Astrocyte of the cerebellum (primary cell): ENCODE data around the gene SORCS3.

Experiments used
- DNase-seq: peaks from one replicate; pipeline ENCODE4 v3.0.0-alpha.2; 2011; ENCODE audit warnings: low read depth
- H3K4me3 ChIP-seq: 2 replicates; pipeline ENCODE4 v1.5.1; 2011; ENCODE audit warnings: mild to moderate bottlenecking, low read depth, low read length, moderate library complexity
- CTCF ChIP-seq: IDR thresholded peaks from 2 replicates; pipeline ENCODE4 v1.5.1; 2012; ENCODE audit warnings: low read length, low read depth, moderate library complexity, mild to moderate bottlenecking; ENCODE audit errors: missing control alignments
- in situ Hi-C: cut with HindIII; loops from 2 replicates; pipeline ENCODE4 v1.10.0; 2017; ENCODE audit warnings: low sequenced_read_pairs

The SORCS3 gene

GRCh38 chr10:105159268-105159667 lies 518.2 kb downstream of the SORCS3 start:
- no peak overlapping the region for H3K4me3 ChIP-seq
- no peak for TF ChIP-seq CTCF
- in situ Hi-C loops: no loop called here
- no peak for DNase-seq

- no peak overlapping the region for H3K4me3 ChIP-seq
- DNase-seq: no peak
- in situ Hi-C loops: no loop called here
- no peak for TF ChIP-seq CTCF
Observed at GRCh38 chr10:105161149-105161548, 520.1 kb downstream of the SORCS3 start.

GRCh38 chr10:105161767-105162166 lies 520.7 kb downstream of the SORCS3 start:
- no peak for DNase-seq
- in situ Hi-C loops: no loop called here
- TF ChIP-seq CTCF: no peak
- H3K4me3 ChIP-seq: no peak overlapping the region

GRCh38 chr10:105170521-105170920 lies 529.4 kb downstream of the SORCS3 start:
- no peak for DNase-seq
- in situ Hi-C loops: no loop called here
- H3K4me3 ChIP-seq: no peak overlapping the region
- no peak for TF ChIP-seq CTCF

- H3K4me3 ChIP-seq: no peak overlapping the region
- TF ChIP-seq CTCF: no peak
- DNase-seq: no peak
- in situ Hi-C loops: no loop called here
Observed at GRCh38 chr10:105171945-105172344, 530.9 kb downstream of the SORCS3 start.

- no peak overlapping the region for H3K4me3 ChIP-seq
- in situ Hi-C loops: no loop called here
- TF ChIP-seq CTCF: no peak
Observed at GRCh38 chr10:105181626-105182025, 540.5 kb downstream of the SORCS3 start.

GRCh38 chr10:105183536-105183935 lies 542.4 kb downstream of the SORCS3 start:
- H3K4me3 ChIP-seq: no peak overlapping the region
- DNase-seq: no peak
- no peak for TF ChIP-seq CTCF
- in situ Hi-C loops: no loop called here

More at GRCh38 chr10:105181626-105182025, 540.5 kb downstream of the SORCS3 start:
- no peak for DNase-seq
